OCI-LY7 (cell line): ENCODE results near the gene RNF41. TPM values are rescaled to one million over a fixed set of nuclear protein-coding genes. Genes with fewer than 3 reads are reported as not detected.

ENCODE experiments used
- BruUV-seq: library from RNA; stranded (reverse); fragments of 400-500 nt; replicated peaks from 2 replicates; lab custom pipeline; 2021; lab: Mats Ljungman, UMichigan
- CTCF ChIA-PET: fragments of 300-600 bp; sonication (Branson Sonifier 250); formaldehyde crosslinking; loops from one replicate; lab custom pipeline; 2022; ENCODE audit warnings: antibody characterized with exemption; ENCODE audit not compliant: unreplicated experiment; lab: Charles Lee
- POLR2A ChIA-PET: fragments of 300-600 bp; sonication (Branson Sonifier 250); formaldehyde crosslinking; loops from one replicate; lab custom pipeline; 2022; ENCODE audit warnings: antibody characterized with exemption; lab: Charles Lee
- DNase-seq: peaks from one replicate; pipeline ENCODE4 v3.0.0-alpha.2; 2015; ENCODE audit warnings: low spot score
- H2AFZ ChIP-seq: fragments of 200-600 bp; sonication (generic), shearing (Covaris generic); 2 replicates; pipeline ENCODE4 v1.6.1; 2014; ENCODE audit warnings: mild to moderate bottlenecking, antibody characterized with exemption, low read length, moderate library complexity
- H3K27ac ChIP-seq: fragments of 200-600 bp; sonication (generic); 2 replicates; pipeline ENCODE4 v1.5.1; 2014; ENCODE audit warnings: mixed run types, low read depth, mild to moderate bottlenecking, moderate library complexity, low read length, inconsistent platforms; ENCODE audit not compliant: poor library complexity, severe bottlenecking
- H3K36me3 ChIP-seq: fragments of 200-600 bp; sonication (generic); 2 replicates; pipeline ENCODE4 v1.6.1; 2014; ENCODE audit warnings: mild to moderate bottlenecking, antibody characterized with exemption, low read length, moderate library complexity, mixed read lengths; ENCODE audit not compliant: insufficient read depth
- H3K4me1 ChIP-seq: fragments of 200-600 bp; sonication (generic); 2 replicates; pipeline ENCODE4 v1.5.1; 2014; ENCODE audit warnings: mild to moderate bottlenecking, low read length; ENCODE audit not compliant: insufficient read depth, poor library complexity, severe bottlenecking
- H3K4me2 ChIP-seq: fragments of 200-600 bp; sonication (generic); 2 replicates; pipeline ENCODE4 v1.6.1; 2014; ENCODE audit warnings: mild to moderate bottlenecking, low read length
- H3K4me3 ChIP-seq: fragments of 200-600 bp; sonication (generic); 2 replicates; pipeline ENCODE4 v1.5.1; 2014; ENCODE audit warnings: mild to moderate bottlenecking, low read depth, low read length; ENCODE audit not compliant: poor library complexity, severe bottlenecking
- H3K79me2 ChIP-seq: fragments of 200-600 bp; sonication (generic); 2 replicates; pipeline ENCODE4 v1.6.1; 2016; ENCODE audit warnings: low read depth, mild to moderate bottlenecking, low read length, moderate library complexity, mixed read lengths; ENCODE audit not compliant: insufficient read depth
- H3K9me2 ChIP-seq: fragments of 200-600 bp; sonication (generic); 2 replicates; pipeline ENCODE4 v1.6.1; 2016; ENCODE audit warnings: mild to moderate bottlenecking, low read length, mixed read lengths; ENCODE audit not compliant: insufficient read depth
- H3K9me3 ChIP-seq: fragments of 200-600 bp; sonication (generic); 2 replicates; pipeline ENCODE4 v1.6.1; 2014; ENCODE audit warnings: mild to moderate bottlenecking, mixed run types, low read length, mixed read lengths
- H4K20me1 ChIP-seq: fragments of 200-600 bp; sonication (generic); 2 replicates; pipeline ENCODE4 v1.6.1; 2014; ENCODE audit warnings: mild to moderate bottlenecking, antibody characterized with exemption, low read length, moderate library complexity, mixed read lengths; ENCODE audit not compliant: insufficient read depth
- CTCF ChIP-seq: fragments of 200-600 bp; sonication (generic); conservative IDR thresholded peaks from 2 replicates; pipeline ENCODE4 v1.5.1; 2014; ENCODE audit warnings: mild to moderate bottlenecking, antibody characterized with exemption, low read length, moderate library complexity, mixed read lengths
- EZH2phosphoT487 ChIP-seq: fragments of 200-600 bp; sonication (generic); IDR thresholded peaks from 2 replicates; pipeline ENCODE4 v1.6.1; 2018; ENCODE audit warnings: low read depth, borderline replicate concordance, mild to moderate bottlenecking, mixed run types, antibody characterized with exemption, low read length, moderate library complexity, mixed read lengths
- intact Hi-C: fragments of 100-400 bp; cut with micrococcal nuclease; formaldehyde crosslinking; loops from one replicate; pipeline ENCODE4 v1.10.0; 2022; ENCODE audit not compliant: unreplicated experiment
- total RNA-seq, 2 experiments: library from RNA; depleted of rRNA in 1 of 2; stranded (reverse); fragments of >200 nt in 1 of 2; shearing (Covaris generic) in 1 of 2; gene quantifications; 2 replicates each; pipeline ENCODE4 v1.2.3, GENCODE V29; 2014 to 2022

Gene RNF41
- total RNA-seq, 2 experiments from 2014 or later = 43.7 to 76.1 TPM

DNA sequence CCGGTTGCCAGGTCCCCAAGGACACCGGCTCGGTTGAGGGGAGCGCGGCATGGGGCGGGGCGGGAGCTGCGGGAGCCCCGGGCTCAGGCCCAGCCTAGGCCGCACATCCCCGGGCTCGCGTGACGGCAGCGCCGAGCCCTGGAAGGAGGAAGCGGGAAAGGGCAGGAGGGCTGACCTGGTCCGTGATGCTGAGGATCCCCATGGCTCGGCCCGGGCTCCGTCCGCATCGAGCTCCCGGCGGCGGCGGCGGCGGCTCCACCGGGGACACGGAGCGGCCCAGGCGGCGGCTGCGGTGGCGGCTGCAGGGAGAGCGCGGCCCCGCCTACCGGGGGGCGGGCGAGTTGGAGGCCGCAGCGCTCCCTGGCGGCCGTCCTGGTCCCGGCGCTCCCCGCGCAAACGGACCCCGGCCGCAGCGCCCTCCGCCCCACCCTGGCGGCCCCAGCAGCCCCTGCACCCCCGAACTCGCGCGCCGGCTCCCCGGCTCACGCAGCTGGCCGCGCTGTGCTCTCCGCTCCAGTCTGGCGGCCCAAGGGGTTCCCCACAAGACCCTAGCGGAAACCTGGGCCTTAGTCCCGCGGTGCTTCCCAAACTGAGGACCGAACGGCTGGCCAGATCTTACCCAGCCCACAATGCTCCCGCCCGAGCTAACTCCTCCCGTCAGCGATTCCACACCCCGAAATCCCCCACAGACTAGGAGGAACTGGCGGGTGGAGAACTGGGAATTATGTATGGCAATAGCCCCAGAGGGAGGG lies 36.5 kb upstream of the RNF41 start, which contains the start of gene ANKRD52:
Gene ANKRD52, minus strand, starts transcription at position 317 of the 752 bp plus-strand sequence. Its CDS starts 115 bp downstream, at position 202.
- H3K9me3 ChIP-seq = no peaks in the 10 kb centered on the region
- peaks cover 17% of the 10 kb centered on the region for H3K4me1 ChIP-seq
- peak; percentile 73 for TF ChIP-seq CTCF
- no peak for TF ChIP-seq EZH2phosphoT487
- BruUV-seq = no TSS peak
- peak within 1 kb of the TSS; percentile 34 for H3K27ac ChIP-seq
- CTCF ChIA-PET = interaction anchor here (0.8 kb wide), 1 partner anchor 59 kb away, joined by 4 read pairs; no protein-coding TSS in a partner anchor
- intact Hi-C loops = loop anchor here (1.0 kb wide), 2 partner anchors 65 to 139 kb away; no protein-coding TSS in a partner anchor
- H3K4me3 ChIP-seq = peak within 1 kb of the TSS; percentile 93
- H3K4me2 ChIP-seq = peak within 1 kb of the TSS; percentile 94
- H3K79me2 ChIP-seq = peaks cover 17% of the 10 kb centered on the region; the same call in 1 of the 2 replicates
- peak; percentile 87 for DNase-seq
- POLR2A ChIA-PET = interaction anchor here (1.0 kb wide), 1 partner anchor 37 kb away, joined by 5 read pairs; no protein-coding TSS in a partner anchor
- 0 out of 2 replicates have a peak, but pooled peaks cover 5% of the 10 kb centered on the region for H4K20me1 ChIP-seq
- peaks cover 38% of the 10 kb centered on the region for H3K36me3 ChIP-seq
- no peaks in the 10 kb centered on the region for H3K9me2 ChIP-seq
- H2AFZ ChIP-seq = peak within 1 kb of the TSS; percentile 90

- Histone ChIP-seq H3K4me1 (peaks cover 17% of the 10 kb centered on the region), H3K9me3 (no peaks in the 10 kb centered on the region), H3K4me2 (peak overlapping the region; percentile 94), H3K9me2 (no peaks in the 10 kb centered on the region), H3K4me3 (peak overlapping the region; percentile 93), H4K20me1 (0 out of 2 replicates have a peak, but pooled peaks cover 5% of the 10 kb centered on the region), H3K79me2 (peaks cover 17% of the 10 kb centered on the region; the same call in 1 of the 2 replicates), H3K36me3 (peaks cover 45% of the 10 kb centered on the region), H2AFZ (peak overlapping the region; percentile 48; the same call in 1 of the 2 replicates), H3K27ac (peak overlapping the region; percentile 34)
- intact Hi-C loops = loop anchor here (1.0 kb wide), 2 partner anchors 64 to 138 kb away; no protein-coding TSS in a partner anchor
- TF ChIP-seq CTCF (peak; percentile 60; the same call in 1 of the 2 replicates), EZH2phosphoT487 (no peak)
- POLR2A ChIA-PET = interaction anchor here (0.6 to 1.0 kb wide), 2 partner anchors 37 to 117 kb away, joined by 3 to 5 read pairs; no protein-coding TSS in a partner anchor
- BruUV-seq = no TSS peak
- CTCF ChIA-PET = interaction anchor here (0.6 kb wide), 1 partner anchor 41 kb away, joined by 3 read pairs; no protein-coding TSS in a partner anchor
- no peak for DNase-seq
Observed at GRCh38 chr12:56257491-56258067, 35.9 kb upstream of the RNF41 start.
